H9 (cell line): ENCODE results near the gene PBX1. TPM values are rescaled to one million over a fixed set of nuclear protein-coding genes. Genes with fewer than 3 reads are reported as not detected.

Source experiments
- DNase-seq: peaks from one replicate; pipeline ENCODE4 v3.0.0-alpha.2; 2017
- H2AFZ ChIP-seq: one replicate; pipeline ENCODE4 v1.6.1; 2013; ENCODE audit warnings: mild to moderate bottlenecking, low read length, control low read depth, moderate library complexity
- H2AK5ac ChIP-seq: 2 replicates; pipeline ENCODE4 v1.6.1; 2013; ENCODE audit warnings: low read length, control low read depth, mixed read lengths; ENCODE audit not compliant: insufficient read length
- H2BK120ac ChIP-seq: one replicate; pipeline ENCODE4 v1.6.1; 2013; ENCODE audit warnings: low read depth, mild to moderate bottlenecking, low read length, control low read depth, inconsistent platforms; ENCODE audit not compliant: poor library complexity, severe bottlenecking
- H2BK12ac ChIP-seq: 2 replicates; pipeline ENCODE4 v1.6.1; 2013; ENCODE audit warnings: low read length, control low read depth, mixed read lengths, low read depth; ENCODE audit not compliant: insufficient read length
- H2BK15ac ChIP-seq: 2 replicates; pipeline ENCODE4 v1.6.1; 2013; ENCODE audit warnings: low read depth, low read length, control low read depth
- H2BK20ac ChIP-seq: one replicate; pipeline ENCODE4 v1.6.1; 2013; ENCODE audit warnings: low read depth, mild to moderate bottlenecking, low read length, control low read depth, inconsistent platforms; ENCODE audit not compliant: poor library complexity, severe bottlenecking
- H2BK5ac ChIP-seq: 2 replicates; pipeline ENCODE4 v1.6.1; 2013; ENCODE audit warnings: low read length, control low read depth, mixed read lengths; ENCODE audit not compliant: insufficient read length
- H3K14ac ChIP-seq: 2 replicates; pipeline ENCODE4 v1.6.1; 2013; ENCODE audit warnings: low read length, control low read depth; ENCODE audit not compliant: insufficient read depth
- H3K18ac ChIP-seq: 2 replicates; pipeline ENCODE4 v1.6.1; 2013; ENCODE audit warnings: low read depth, mild to moderate bottlenecking, mixed read lengths, low read length, control low read depth; ENCODE audit not compliant: insufficient read length
- H3K23ac ChIP-seq: 2 replicates; pipeline ENCODE4 v1.6.1; 2013; ENCODE audit warnings: low read length, control low read depth, mixed read lengths, low read depth; ENCODE audit not compliant: insufficient read length
- H3K23me2 ChIP-seq: 2 replicates; pipeline ENCODE4 v1.6.1; 2013; ENCODE audit warnings: low read depth, mild to moderate bottlenecking, mixed read lengths, low read length, control low read depth; ENCODE audit not compliant: insufficient read length, poor library complexity, severe bottlenecking
- H3K27ac ChIP-seq: 2 replicates; pipeline ENCODE4 v1.5.1; 2013; ENCODE audit warnings: low read length, control low read depth, mixed read lengths, low read depth; ENCODE audit not compliant: insufficient read length
- H3K27me3 ChIP-seq: 2 replicates; pipeline ENCODE4 v1.6.1; 2013; ENCODE audit warnings: low read length, control low read depth, inconsistent platforms; ENCODE audit not compliant: insufficient read depth
- H3K4ac ChIP-seq: 2 replicates; pipeline ENCODE4 v1.6.1; 2013; ENCODE audit warnings: low read depth, mild to moderate bottlenecking, control low read depth, inconsistent platforms, low read length, moderate library complexity
- H3K4me1 ChIP-seq: 2 replicates; pipeline ENCODE4 v1.6.1; 2013; ENCODE audit warnings: low read length, control low read depth, inconsistent platforms; ENCODE audit not compliant: insufficient read depth
- H3K4me2 ChIP-seq: 2 replicates; pipeline ENCODE4 v1.6.1; 2013; ENCODE audit warnings: low read length, control low read depth, mixed read lengths; ENCODE audit not compliant: insufficient read length, insufficient read depth
- H3K56ac ChIP-seq: 2 replicates; pipeline ENCODE4 v1.6.1; 2013; ENCODE audit warnings: low read depth, mild to moderate bottlenecking, mixed read lengths, low read length, control low read depth; ENCODE audit not compliant: insufficient read length
- H3K79me1 ChIP-seq: 2 replicates; pipeline ENCODE4 v1.6.1; 2013; ENCODE audit warnings: low read depth, mild to moderate bottlenecking, moderate library complexity, low read length, control low read depth, inconsistent platforms; ENCODE audit not compliant: insufficient read depth, poor library complexity, severe bottlenecking
- H3K79me2 ChIP-seq: 2 replicates; pipeline ENCODE4 v1.6.1; 2013; ENCODE audit warnings: low read length, control low read depth, inconsistent platforms; ENCODE audit not compliant: insufficient read depth
- H3K9ac ChIP-seq: 2 replicates; pipeline ENCODE4 v1.6.1; 2013; ENCODE audit warnings: low read length, control low read depth, mixed read lengths; ENCODE audit not compliant: insufficient read length; ENCODE audit errors: extremely low read depth
- H3K9me3 ChIP-seq: one replicate; pipeline ENCODE4 v1.6.1; 2013; ENCODE audit warnings: low read depth, low read length, inconsistent platforms; ENCODE audit not compliant: control insufficient read depth
- H3T11ph ChIP-seq: one replicate; pipeline ENCODE4 v1.6.1; 2013; ENCODE audit warnings: mild to moderate bottlenecking, low read length, control low read depth, inconsistent platforms
- H4K20me1 ChIP-seq: one replicate; pipeline ENCODE4 v1.6.1; 2013; ENCODE audit not compliant: control insufficient read depth, insufficient read length, insufficient read depth
- H4K5ac ChIP-seq: 2 replicates; pipeline ENCODE4 v1.6.1; 2013; ENCODE audit warnings: low read depth, mild to moderate bottlenecking, mixed read lengths, low read length, control low read depth; ENCODE audit not compliant: insufficient read length
- H4K8ac ChIP-seq: replicated peaks from 2 replicates; pipeline ENCODE4 v1.6.1; 2013; ENCODE audit warnings: low read length, control low read depth, mixed read lengths, low read depth; ENCODE audit not compliant: insufficient read length
- H4K91ac ChIP-seq: 2 replicates; pipeline ENCODE4 v1.6.1; 2013; ENCODE audit warnings: low read depth, mild to moderate bottlenecking, moderate library complexity, mixed read lengths, low read length, control low read depth; ENCODE audit not compliant: insufficient read length
- H3K27ac Mint-ChIP-seq, 3 experiments: 2 replicates in 2 of 3; 3 replicates in 1 of 3; pipeline ENCODE4 v1.8.0; 2020 to 2021; ENCODE audit warnings: mixed read lengths in 3 of 3, mild to moderate bottlenecking in 1 of 3, moderate library complexity in 1 of 3
- H3K27me3 Mint-ChIP-seq: 2 replicates; pipeline ENCODE4 v1.8.0; 2021; ENCODE audit warnings: low read depth, mild to moderate bottlenecking, moderate library complexity, mixed read lengths
- H3K36me3 Mint-ChIP-seq, 3 experiments: 2 replicates in 2 of 3; 3 replicates in 1 of 3; pipeline ENCODE4 v1.8.0; 2020 to 2021; ENCODE audit warnings: low read depth in 3 of 3, mixed read lengths in 3 of 3; ENCODE audit not compliant: insufficient read depth in 1 of 3
- H3K4me1 Mint-ChIP-seq, 2 experiments: 2 replicates each; pipeline ENCODE4 v1.8.0; 2020; ENCODE audit warnings: mixed read lengths in 2 of 2
- H3K4me3 Mint-ChIP-seq, 2 experiments: 2 replicates in 1 of 2; 3 replicates in 1 of 2; pipeline ENCODE4 v1.8.0; 2020 to 2021; ENCODE audit warnings: mild to moderate bottlenecking in 2 of 2, mixed read lengths in 2 of 2, moderate library complexity in 1 of 2
- H3K9me3 Mint-ChIP-seq, 2 experiments: 2 replicates in 1 of 2; 3 replicates in 1 of 2; pipeline ENCODE4 v1.8.0; 2020; ENCODE audit warnings: mild to moderate bottlenecking in 2 of 2, mixed read lengths in 2 of 2, moderate library complexity in 1 of 2
- WGBS: extraction: QIAGEN DNeasy Blood & Tissue Kit; methylation state at CpG from one replicate; pipeline ENCODE4 v1.1.7; 2013; ENCODE audit warnings: missing lambda C conversion rate, low lambda C conversion rate, mixed read lengths; ENCODE audit not compliant: insufficient read length; ENCODE audit errors: extremely low coverage; 5-methylcytosine and 5-hydroxymethylcytosine counted together
- total RNA-seq: library from RNA; stranded (reverse); gene quantifications from 2 replicates; pipeline ENCODE4 v1.2.1, GENCODE V29; 2021
- TF ChIP-seq, protein P1 (sequence below): fragments of 200-600 bp; sonication (generic); conservative IDR thresholded peaks from 3 replicates; pipeline ENCODE4 v1.8.0; 2021; ENCODE audit warnings: antibody characterized with exemption, mild to moderate bottlenecking

The PBX1 gene
- total RNA-seq, 1 experiment from 2014 or later: 142 TPM

DNA sequence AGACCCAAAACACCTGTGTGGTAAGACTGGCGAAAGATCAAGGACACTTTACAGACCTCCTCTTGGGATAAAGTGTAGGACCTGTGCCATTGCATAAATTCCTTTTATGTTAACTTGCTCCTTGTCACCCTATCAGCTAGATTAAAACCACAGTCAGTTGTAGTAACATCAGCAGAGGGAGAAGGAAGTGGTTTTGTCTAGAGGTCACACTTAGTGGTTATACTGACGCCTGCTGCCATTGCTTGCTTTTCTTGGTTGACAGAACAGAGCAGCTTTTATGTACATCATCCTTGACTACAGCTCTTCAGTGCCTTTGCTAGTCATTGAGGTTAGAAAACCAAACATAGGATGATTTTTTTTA is 101.4 kb downstream of the PBX1 start:
- Histone ChIP-seq H2BK20ac (no peak overlapping the region), H3T11ph (no peak overlapping the region), H4K8ac (no peak overlapping the region), H2BK5ac (no peak overlapping the region), H2AFZ (no peak overlapping the region), H3K27ac (no peak overlapping the region), H3K4me2 (no peak overlapping the region), H3K79me1 (no peaks in the 10 kb centered on the region), H3K4me1 (peaks cover 8% of the 10 kb centered on the region), H3K9ac (no peak overlapping the region), H2AK5ac (no peak overlapping the region), H3K79me2 (peaks cover 2% of the 10 kb centered on the region; the same call in 1 of the 2 replicates), H3K23me2 (no peaks in the 10 kb centered on the region), H3K56ac (no peak overlapping the region), H2BK12ac (no peak overlapping the region), H4K5ac (no peak overlapping the region), H3K14ac (no peak overlapping the region), H3K23ac (no peak overlapping the region), H4K20me1 (no peaks in the 10 kb centered on the region), H2BK120ac (no peak overlapping the region), H4K91ac (no peak overlapping the region), H3K27me3 (no peaks in the 10 kb centered on the region), H3K18ac (no peak overlapping the region), H3K4ac (no peak overlapping the region), H2BK15ac (no peak overlapping the region), H3K9me3 (no peaks in the 10 kb centered on the region)
- H3K27me3 Mint-ChIP-seq: no peaks in the 10 kb centered on the region
- peaks cover 0 to 8% (median 4%) of the 10 kb centered on the region in 3 experiments; a peak in 4 of 7 replicates for H3K36me3 Mint-ChIP-seq
- TF ChIP-seq, protein P1, sequence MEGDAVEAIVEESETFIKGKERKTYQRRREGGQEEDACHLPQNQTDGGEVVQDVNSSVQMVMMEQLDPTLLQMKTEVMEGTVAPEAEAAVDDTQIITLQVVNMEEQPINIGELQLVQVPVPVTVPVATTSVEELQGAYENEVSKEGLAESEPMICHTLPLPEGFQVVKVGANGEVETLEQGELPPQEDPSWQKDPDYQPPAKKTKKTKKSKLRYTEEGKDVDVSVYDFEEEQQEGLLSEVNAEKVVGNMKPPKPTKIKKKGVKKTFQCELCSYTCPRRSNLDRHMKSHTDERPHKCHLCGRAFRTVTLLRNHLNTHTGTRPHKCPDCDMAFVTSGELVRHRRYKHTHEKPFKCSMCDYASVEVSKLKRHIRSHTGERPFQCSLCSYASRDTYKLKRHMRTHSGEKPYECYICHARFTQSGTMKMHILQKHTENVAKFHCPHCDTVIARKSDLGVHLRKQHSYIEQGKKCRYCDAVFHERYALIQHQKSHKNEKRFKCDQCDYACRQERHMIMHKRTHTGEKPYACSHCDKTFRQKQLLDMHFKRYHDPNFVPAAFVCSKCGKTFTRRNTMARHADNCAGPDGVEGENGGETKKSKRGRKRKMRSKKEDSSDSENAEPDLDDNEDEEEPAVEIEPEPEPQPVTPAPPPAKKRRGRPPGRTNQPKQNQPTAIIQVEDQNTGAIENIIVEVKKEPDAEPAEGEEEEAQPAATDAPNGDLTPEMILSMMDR: no peak
- H3K4me3 Mint-ChIP-seq: no peak overlapping the region
- no CpG with 5 or more reads among the region's 2 CpGs for WGBS
- H3K4me1 Mint-ChIP-seq: peaks cover 41 to 57% of the 10 kb centered on the region in 2 experiments
- H3K27ac Mint-ChIP-seq: peak overlapping the region in 2 of 3 experiments; percentile 76 to 88; a peak in 2 of 7 replicates
- DNase-seq: no peak
- H3K9me3 Mint-ChIP-seq: no peaks in the 10 kb centered on the region
